IMR-90 (cell line): ENCODE measurements around the gene METRNL. TPM values are rescaled to one million over a fixed set of nuclear protein-coding genes. Genes with fewer than 3 reads are reported as not detected.

Experiments used
- ATAC-seq: fragments of 200-7000 bp; cut with Tn5 transposase; 2 replicates; pipeline ENCODE4 v1.9.1; 2020; ENCODE audit warnings: low read depth, mild to moderate bottlenecking, moderate library complexity
- BruUV-seq: library from RNA; stranded (reverse); fragments of 400-500 nt; replicated peaks from 2 replicates; lab custom pipeline; 2021; lab: Mats Ljungman, UMichigan
- CTCF ChIA-PET: fragments of 300-600 bp; formaldehyde crosslinking; extraction: SDS; loops from one replicate; lab custom pipeline; 2021; ENCODE audit warnings: antibody characterized with exemption; lab: Yijun Ruan, JAX
- POLR2A ChIA-PET: fragments of 300-600 bp; sonication (Branson Sonifier 250); formaldehyde crosslinking; loops from one replicate; lab custom pipeline; 2022; ENCODE audit warnings: antibody characterized with exemption; ENCODE audit not compliant: unreplicated experiment; lab: Charles Lee
- DNase-seq: peaks from one replicate; pipeline ENCODE4 v3.0.0; 2013
- H2AFZ ChIP-seq: replicated peaks from 2 replicates; pipeline ENCODE3; 2013; ENCODE audit warnings: low read length, mild to moderate bottlenecking; ENCODE audit not compliant: poor library complexity
- H2AK5ac ChIP-seq: 2 replicates; pipeline ENCODE4 v1.6.1; 2013; ENCODE audit warnings: low read depth, low read length, inconsistent platforms
- H2AK9ac ChIP-seq: replicated peaks from 2 replicates; pipeline ENCODE3; 2013; ENCODE audit warnings: mild to moderate bottlenecking, low read depth, low read length, moderate library complexity; ENCODE audit not compliant: poor library complexity
- H2BK120ac ChIP-seq: 2 replicates; pipeline ENCODE4 v1.6.1; 2013; ENCODE audit warnings: low read depth, low read length, inconsistent platforms
- H2BK15ac ChIP-seq: 3 replicates; pipeline ENCODE4 v1.6.1; 2013; ENCODE audit warnings: low read depth, low read length, inconsistent platforms
- H2BK20ac ChIP-seq: 2 replicates; pipeline ENCODE4 v1.6.1; 2013; ENCODE audit warnings: low read depth, mild to moderate bottlenecking, inconsistent platforms, low read length, moderate library complexity
- H2BK5ac ChIP-seq: 2 replicates; pipeline ENCODE4 v1.6.1; 2013; ENCODE audit warnings: mild to moderate bottlenecking, low read depth, low read length, inconsistent platforms; ENCODE audit not compliant: poor library complexity, severe bottlenecking
- H3K14ac ChIP-seq: replicated peaks from 2 replicates; pipeline ENCODE4 v1.6.1; 2013; ENCODE audit warnings: low read depth, low read length, inconsistent platforms
- H3K18ac ChIP-seq: 2 replicates; pipeline ENCODE4 v1.6.1; 2013; ENCODE audit warnings: low read depth, low read length, control low read depth
- H3K23ac ChIP-seq: 2 replicates; pipeline ENCODE4 v1.6.1; 2013; ENCODE audit warnings: low read depth, low read length, inconsistent platforms
- H3K27ac ChIP-seq: 2 replicates; pipeline ENCODE4 v1.5.1; 2013; ENCODE audit warnings: mild to moderate bottlenecking, control low read depth, low read length; ENCODE audit not compliant: insufficient read depth
- H3K27me3 ChIP-seq: 2 replicates; pipeline ENCODE4 v1.6.1; 2013; ENCODE audit warnings: low read length; ENCODE audit not compliant: control insufficient read depth, insufficient read depth
- H3K36me3 ChIP-seq: 2 replicates; pipeline ENCODE4 v1.6.1; 2013; ENCODE audit warnings: low read length, mixed read lengths; ENCODE audit not compliant: control insufficient read depth, insufficient read depth
- H3K4ac ChIP-seq: 2 replicates; pipeline ENCODE4 v1.6.1; 2013; ENCODE audit warnings: low read depth, low read length, inconsistent platforms
- H3K4me1 ChIP-seq: 2 replicates; pipeline ENCODE4 v1.6.1; 2013; ENCODE audit warnings: low read length, mixed read lengths; ENCODE audit not compliant: control insufficient read depth, insufficient read depth
- H3K4me2 ChIP-seq: 2 replicates; pipeline ENCODE4 v1.6.1; 2013; ENCODE audit warnings: low read depth, mild to moderate bottlenecking, control low read depth, low read length, moderate library complexity
- H3K4me3 ChIP-seq: 2 replicates; pipeline ENCODE4 v1.5.1; 2013; ENCODE audit warnings: low read depth, mild to moderate bottlenecking, control low read depth, low read length, moderate library complexity; ENCODE audit not compliant: insufficient read depth
- H3K56ac ChIP-seq: 2 replicates; pipeline ENCODE4 v1.6.1; 2013; ENCODE audit warnings: low read length, inconsistent platforms; ENCODE audit not compliant: insufficient read depth; ENCODE audit errors: extremely low read depth
- H3K79me1 ChIP-seq, 2 experiments: 2 replicates each; pipeline ENCODE4 v1.6.1; 2013; ENCODE audit warnings: low read length in 2 of 2, inconsistent platforms in 1 of 2, low read depth in 1 of 2
- H3K9ac ChIP-seq: 2 replicates; pipeline ENCODE4 v1.6.1; 2013; ENCODE audit warnings: low read depth, low read length, control low read depth
- H3K9me1 ChIP-seq: 2 replicates; pipeline ENCODE4 v1.6.1; 2013; ENCODE audit warnings: low read length, inconsistent platforms; ENCODE audit not compliant: insufficient read depth
- H3K9me3 ChIP-seq: 2 replicates; pipeline ENCODE4 v1.6.1; 2013; ENCODE audit warnings: low read length; ENCODE audit not compliant: control insufficient read depth, insufficient read depth
- H4K20me1 ChIP-seq: 2 replicates; pipeline ENCODE4 v1.6.1; 2013; ENCODE audit warnings: low read length, inconsistent platforms; ENCODE audit not compliant: insufficient read depth
- H4K5ac ChIP-seq: 2 replicates; pipeline ENCODE4 v1.6.1; 2013; ENCODE audit warnings: mild to moderate bottlenecking, low read depth, low read length, control low read depth
- H4K8ac ChIP-seq, 2 experiments: 2 replicates each; pipeline ENCODE4 v1.6.1; 2013; ENCODE audit warnings: low read depth in 2 of 2, low read length in 2 of 2, control low read depth in 1 of 2, inconsistent platforms in 1 of 2
- H4K91ac ChIP-seq: 2 replicates; pipeline ENCODE4 v1.6.1; 2013; ENCODE audit warnings: low read depth, low read length, inconsistent platforms; ENCODE audit not compliant: insufficient read depth
- BHLHE40 ChIP-seq: fragments of 150-350 bp; IDR thresholded peaks from 2 replicates; pipeline ENCODE4 v1.6.1; 2016; ENCODE audit warnings: mild to moderate bottlenecking, low read depth, low read length
- CEBPB ChIP-seq: IDR thresholded peaks from 2 replicates; pipeline ENCODE4 v1.6.1; 2012; ENCODE audit warnings: low read depth, low read length, improper control_type of control experiment
- CHD1 ChIP-seq: IDR thresholded peaks from 2 replicates; pipeline ENCODE4 v1.6.1; 2012; ENCODE audit warnings: low read depth, low read length, improper control_type of control experiment
- FOS ChIP-seq: fragments of 150-350 bp; IDR thresholded peaks from 2 replicates; pipeline ENCODE4 v1.6.1; 2016; ENCODE audit warnings: low read depth, low read length
- MAFK ChIP-seq: IDR thresholded peaks from 2 replicates; pipeline ENCODE4 v1.6.1; 2012; ENCODE audit warnings: low read depth, low read length, improper control_type of control experiment
- MAZ ChIP-seq: IDR thresholded peaks from 2 replicates; pipeline ENCODE4 v1.6.1; 2012; ENCODE audit warnings: low read depth, mild to moderate bottlenecking, low read length, improper control_type of control experiment, moderate library complexity, borderline replicate concordance
- MXI1 ChIP-seq: IDR thresholded peaks from 2 replicates; pipeline ENCODE4 v1.6.1; 2012; ENCODE audit warnings: low read depth, mild to moderate bottlenecking, low read length, moderate library complexity, borderline replicate concordance
- NFE2L2 ChIP-seq: fragments of 150-350 bp; IDR thresholded peaks from 2 replicates; pipeline ENCODE4 v1.6.1; 2016; ENCODE audit warnings: low read depth, mild to moderate bottlenecking, low read length
- POLR2A ChIP-seq: IDR thresholded peaks from 2 replicates; pipeline ENCODE4 v1.6.1; 2012; ENCODE audit warnings: mild to moderate bottlenecking, low read depth, low read length
- RAD21 ChIP-seq: IDR thresholded peaks from 2 replicates; pipeline ENCODE4 v1.6.1; 2012; ENCODE audit warnings: low read length, improper control_type of control experiment
- RCOR1 ChIP-seq: IDR thresholded peaks from 2 replicates; pipeline ENCODE4 v1.6.1; 2012; ENCODE audit warnings: mild to moderate bottlenecking, low read length, improper control_type of control experiment; ENCODE audit not compliant: insufficient replicate concordance
- RFX5 ChIP-seq: IDR thresholded peaks from 2 replicates; pipeline ENCODE4 v1.8.0; 2012; ENCODE audit warnings: low read depth, mild to moderate bottlenecking, low read length, moderate library complexity
- SMC3 ChIP-seq: fragments of 150-350 bp; IDR thresholded peaks from 2 replicates; pipeline ENCODE4 v1.6.1; 2016; ENCODE audit warnings: low read depth, mild to moderate bottlenecking, antibody characterized with exemption, low read length, moderate library complexity
- WGBS, 2 experiments: methylation state at CpG; one replicate each; pipeline versions ENCODE4 v1.1.5 to v1.1.7; 2013; ENCODE audit warnings: missing lambda C conversion rate in 2 of 2; ENCODE audit not compliant: insufficient read length in 1 of 2; ENCODE audit errors: extremely low coverage in 2 of 2; 5-methylcytosine and 5-hydroxymethylcytosine counted together
- dilution Hi-C: fragments of 300-500 bp; cut with HindIII; formaldehyde crosslinking; loops from one replicate; pipeline ENCODE4 v1.14.3; 2018; ENCODE audit warnings: low sequenced_read_pairs; ENCODE audit not compliant: unreplicated experiment
- in situ Hi-C: fragments of 300-500 bp; cut with MboI; formaldehyde crosslinking; loops from 3 replicates; pipeline ENCODE4 v1.14.3; 2019; ENCODE audit warnings: low sequenced_read_pairs, inconsistent platforms, mixed read lengths
- intact Hi-C: fragments of 100-400 bp; cut with micrococcal nuclease; formaldehyde crosslinking; loops from 2 replicates; pipeline ENCODE4 v1.10.0; 2022
- polyA plus RNA-seq, 3 experiments: library from polyadenylated mRNA; depleted of rRNA; stranded (reverse); fragments of >200 nt; gene quantifications; 2 replicates each; pipeline ENCODE4 v1.2.3, GENCODE V29; 2012; ENCODE audit warnings: low replicate concordance in 1 of 3
- total RNA-seq: library from RNA; depleted of rRNA; stranded (reverse); fragments of >200 nt; gene quantifications from 2 replicates; pipeline ENCODE4 v1.2.3, GENCODE V29; 2012
- TF ChIP-seq, protein P1 (sequence below): conservative IDR thresholded peaks from 2 replicates; pipeline ENCODE4 v1.5.1; 2012; ENCODE audit warnings: mild to moderate bottlenecking, low read depth, low read length, improper control_type of control experiment
- TF ChIP-seq, protein P2 (sequence below): fragments of 150-350 bp; IDR thresholded peaks from 2 replicates; pipeline ENCODE4 v1.6.1; 2017; ENCODE audit warnings: mild to moderate bottlenecking, antibody characterized with exemption, low read length, low read depth
- TF ChIP-seq, protein P3 (sequence below): fragments of 150-350 bp; IDR thresholded peaks from 2 replicates; pipeline ENCODE4 v1.6.1; 2016; ENCODE audit warnings: low read depth, mild to moderate bottlenecking, low read length, moderate library complexity, borderline replicate concordance

METRNL gene
- total and polyA plus RNA-seq, 2 of the 4 experiments (the other 2 are of a cell fraction): 17.9 to 48.2 TPM

DNA sequence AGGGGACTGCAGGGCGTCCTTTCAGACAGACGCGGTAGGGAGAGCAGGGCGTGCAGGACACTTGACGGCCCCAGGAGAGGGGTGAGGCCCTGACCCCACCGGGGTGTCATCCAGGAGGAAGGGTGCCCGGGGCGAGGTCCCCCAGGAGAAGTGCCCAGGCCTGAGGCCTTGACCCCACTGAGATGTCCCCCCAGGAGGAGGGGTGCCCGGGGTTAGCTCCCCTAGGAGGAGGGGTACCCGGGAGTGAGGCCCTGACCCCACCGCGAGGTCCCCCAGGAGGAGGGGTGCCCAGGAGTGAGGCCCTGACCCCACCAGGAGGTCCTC, 27.2 kb upstream of the METRNL start:
- peaks cover 6 to 16% of the 10 kb centered on the region in 2 experiments for H3K79me1 ChIP-seq
- H3K9me1 ChIP-seq: peaks cover 14% of the 10 kb centered on the region
- H3K56ac ChIP-seq: 0 out of 2 replicates have a peak overlapping the region, but pooled peaks have one; percentile 31
- POLR2A ChIA-PET: interaction anchor here (0.6 kb wide), 1 partner anchor 91 kb away, joined by 3 read pairs; no protein-coding TSS in a partner anchor
- peak overlapping the region; percentile 86 for H2BK5ac ChIP-seq
- peak overlapping the region; percentile 99 for H2AFZ ChIP-seq
- peak overlapping the region; percentile 50 for H2BK120ac ChIP-seq
- peak overlapping the region; percentile 99 for H2AK5ac ChIP-seq
- BruUV-seq: no TSS peak
- peaks cover 3% of the 10 kb centered on the region; the same call in 1 of the 2 replicates for H4K20me1 ChIP-seq
- H3K23ac ChIP-seq: peak overlapping the region; percentile 93
- WGBS, 2 experiments: 100% methylated on average over 1 of the region's 12 CpGs; no CpG with 5 or more reads in 1 of the 2 experiments
- H3K14ac ChIP-seq: peak overlapping the region; percentile 99
- no peaks in the 10 kb centered on the region; the same call in 1 of the 2 replicates for H3K36me3 ChIP-seq
- no peak for DNase-seq
- peak overlapping the region; percentile 66 for H3K18ac ChIP-seq
- H3K4ac ChIP-seq: peak overlapping the region; percentile 95
- peak overlapping the region; percentile 74; the same call in 1 of the 2 replicates for H2BK20ac ChIP-seq
- H3K4me1 ChIP-seq: peaks cover 23% of the 10 kb centered on the region
- in situ Hi-C loops: no loop called here
- peak overlapping the region; percentile 84 for H2AK9ac ChIP-seq
- peak overlapping the region; percentile 85; the same call in 1 of the 3 replicates for H2BK15ac ChIP-seq
- no peak for ATAC-seq
- no peaks in the 10 kb centered on the region for H3K9me3 ChIP-seq
- dilution Hi-C loops: no loop called here
- intact Hi-C loops: no loop called here
- H3K9ac ChIP-seq: peak overlapping the region; percentile 83
- peak overlapping the region; percentile 97 to 99 for H4K8ac ChIP-seq
- H4K5ac ChIP-seq: peak overlapping the region; percentile 92
- H3K27ac ChIP-seq: peak overlapping the region; percentile 85
- TF ChIP-seq CHD1 (no peak), RAD21 (no peak), MAFK (no peak), MXI1 (no peak), MAZ (no peak), BHLHE40 (no peak), CEBPB (no peak), POLR2A (no peak), NFE2L2 (no peak), FOS (no peak), SMC3 (no peak), RCOR1 (no peak), RFX5 (no peak)
- TF ChIP-seq, protein P1, sequence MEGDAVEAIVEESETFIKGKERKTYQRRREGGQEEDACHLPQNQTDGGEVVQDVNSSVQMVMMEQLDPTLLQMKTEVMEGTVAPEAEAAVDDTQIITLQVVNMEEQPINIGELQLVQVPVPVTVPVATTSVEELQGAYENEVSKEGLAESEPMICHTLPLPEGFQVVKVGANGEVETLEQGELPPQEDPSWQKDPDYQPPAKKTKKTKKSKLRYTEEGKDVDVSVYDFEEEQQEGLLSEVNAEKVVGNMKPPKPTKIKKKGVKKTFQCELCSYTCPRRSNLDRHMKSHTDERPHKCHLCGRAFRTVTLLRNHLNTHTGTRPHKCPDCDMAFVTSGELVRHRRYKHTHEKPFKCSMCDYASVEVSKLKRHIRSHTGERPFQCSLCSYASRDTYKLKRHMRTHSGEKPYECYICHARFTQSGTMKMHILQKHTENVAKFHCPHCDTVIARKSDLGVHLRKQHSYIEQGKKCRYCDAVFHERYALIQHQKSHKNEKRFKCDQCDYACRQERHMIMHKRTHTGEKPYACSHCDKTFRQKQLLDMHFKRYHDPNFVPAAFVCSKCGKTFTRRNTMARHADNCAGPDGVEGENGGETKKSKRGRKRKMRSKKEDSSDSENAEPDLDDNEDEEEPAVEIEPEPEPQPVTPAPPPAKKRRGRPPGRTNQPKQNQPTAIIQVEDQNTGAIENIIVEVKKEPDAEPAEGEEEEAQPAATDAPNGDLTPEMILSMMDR: no peak
- TF ChIP-seq, protein P2, sequence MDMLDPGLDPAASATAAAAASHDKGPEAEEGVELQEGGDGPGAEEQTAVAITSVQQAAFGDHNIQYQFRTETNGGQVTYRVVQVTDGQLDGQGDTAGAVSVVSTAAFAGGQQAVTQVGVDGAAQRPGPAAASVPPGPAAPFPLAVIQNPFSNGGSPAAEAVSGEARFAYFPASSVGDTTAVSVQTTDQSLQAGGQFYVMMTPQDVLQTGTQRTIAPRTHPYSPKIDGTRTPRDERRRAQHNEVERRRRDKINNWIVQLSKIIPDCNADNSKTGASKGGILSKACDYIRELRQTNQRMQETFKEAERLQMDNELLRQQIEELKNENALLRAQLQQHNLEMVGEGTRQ: no peak
- TF ChIP-seq, protein P3, sequence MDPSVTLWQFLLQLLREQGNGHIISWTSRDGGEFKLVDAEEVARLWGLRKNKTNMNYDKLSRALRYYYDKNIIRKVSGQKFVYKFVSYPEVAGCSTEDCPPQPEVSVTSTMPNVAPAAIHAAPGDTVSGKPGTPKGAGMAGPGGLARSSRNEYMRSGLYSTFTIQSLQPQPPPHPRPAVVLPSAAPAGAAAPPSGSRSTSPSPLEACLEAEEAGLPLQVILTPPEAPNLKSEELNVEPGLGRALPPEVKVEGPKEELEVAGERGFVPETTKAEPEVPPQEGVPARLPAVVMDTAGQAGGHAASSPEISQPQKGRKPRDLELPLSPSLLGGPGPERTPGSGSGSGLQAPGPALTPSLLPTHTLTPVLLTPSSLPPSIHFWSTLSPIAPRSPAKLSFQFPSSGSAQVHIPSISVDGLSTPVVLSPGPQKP: no peak
- CTCF ChIA-PET: no interaction called here
- H3K27me3 ChIP-seq: no peaks in the 10 kb centered on the region
- H3K4me3 ChIP-seq: peak overlapping the region; percentile 33
- H3K4me2 ChIP-seq: peak overlapping the region; percentile 65
- peak overlapping the region; percentile 94 for H4K91ac ChIP-seq
